ENCODE results near the gene TBCD.

The TBCD gene

DNA sequence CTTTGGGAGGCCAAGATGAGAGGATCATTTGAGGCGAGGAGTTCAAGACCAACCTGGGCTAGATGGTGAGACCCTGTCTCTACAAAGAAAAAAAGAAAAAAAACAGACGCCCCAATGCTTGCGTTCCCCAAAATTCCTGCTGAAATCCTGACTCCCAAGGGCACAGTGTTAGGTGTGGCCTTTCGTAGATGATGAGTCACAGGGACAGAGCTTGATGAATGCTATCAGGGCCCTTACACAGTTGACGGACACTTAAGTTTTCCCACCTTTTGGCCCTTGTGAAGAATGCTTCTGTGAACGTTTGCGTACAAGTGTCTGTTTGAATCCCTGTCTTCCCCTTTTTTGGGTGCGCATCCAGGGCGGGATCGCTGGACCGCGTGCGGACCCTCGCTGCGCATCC is 104.5 kb downstream of the TBCD start:
- no peak for DNase-seq (ENCODE audit: extremely low read depth, low read depth)
- TF ChIP-seq, protein P1, sequence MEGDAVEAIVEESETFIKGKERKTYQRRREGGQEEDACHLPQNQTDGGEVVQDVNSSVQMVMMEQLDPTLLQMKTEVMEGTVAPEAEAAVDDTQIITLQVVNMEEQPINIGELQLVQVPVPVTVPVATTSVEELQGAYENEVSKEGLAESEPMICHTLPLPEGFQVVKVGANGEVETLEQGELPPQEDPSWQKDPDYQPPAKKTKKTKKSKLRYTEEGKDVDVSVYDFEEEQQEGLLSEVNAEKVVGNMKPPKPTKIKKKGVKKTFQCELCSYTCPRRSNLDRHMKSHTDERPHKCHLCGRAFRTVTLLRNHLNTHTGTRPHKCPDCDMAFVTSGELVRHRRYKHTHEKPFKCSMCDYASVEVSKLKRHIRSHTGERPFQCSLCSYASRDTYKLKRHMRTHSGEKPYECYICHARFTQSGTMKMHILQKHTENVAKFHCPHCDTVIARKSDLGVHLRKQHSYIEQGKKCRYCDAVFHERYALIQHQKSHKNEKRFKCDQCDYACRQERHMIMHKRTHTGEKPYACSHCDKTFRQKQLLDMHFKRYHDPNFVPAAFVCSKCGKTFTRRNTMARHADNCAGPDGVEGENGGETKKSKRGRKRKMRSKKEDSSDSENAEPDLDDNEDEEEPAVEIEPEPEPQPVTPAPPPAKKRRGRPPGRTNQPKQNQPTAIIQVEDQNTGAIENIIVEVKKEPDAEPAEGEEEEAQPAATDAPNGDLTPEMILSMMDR (IDR thresholded peaks at IDR 0.05; ENCODE audit: low read depth, low read length) = no peak

DNA sequence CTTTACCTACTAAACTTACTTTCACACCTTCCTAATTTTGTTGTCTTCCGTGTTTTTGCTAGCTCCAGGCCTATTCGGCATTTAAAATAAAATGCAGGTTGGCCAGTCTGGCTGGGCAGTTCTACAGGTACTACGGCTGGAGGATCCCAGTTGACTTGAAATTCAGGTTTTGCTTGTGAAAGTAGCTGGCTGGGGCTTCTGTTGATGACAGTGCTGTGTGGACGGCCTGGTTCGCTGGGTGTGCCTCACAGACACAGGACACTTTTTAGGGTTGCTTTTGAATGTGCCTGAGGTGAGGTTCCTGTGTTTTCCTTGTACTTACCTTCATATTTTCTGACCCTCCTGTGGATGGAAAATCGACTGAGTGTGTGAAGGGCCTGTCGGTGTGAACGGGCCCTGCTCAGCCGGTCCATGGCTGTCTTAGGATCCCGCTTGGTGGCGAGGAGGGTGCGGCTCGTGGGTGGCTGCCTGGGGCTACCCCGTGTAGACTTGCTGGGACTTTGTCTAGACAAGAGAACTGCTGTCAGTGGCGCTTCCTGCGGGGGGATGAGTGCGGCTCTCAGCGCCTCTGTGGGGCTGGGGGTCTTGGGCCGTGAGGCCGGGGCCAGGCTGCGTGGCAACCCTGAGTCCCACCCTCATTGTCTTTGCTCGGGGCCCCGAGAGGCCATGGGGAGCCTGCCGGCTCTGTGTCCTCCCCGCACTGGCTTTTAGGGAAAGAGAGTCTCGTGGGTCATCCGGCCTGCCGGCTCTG is 106.7 kb downstream of the TBCD start:
- no peak for DNase-seq (ENCODE audit: extremely low read depth, low read depth)
- TF ChIP-seq, protein P1 (IDR thresholded peaks at IDR 0.05; ENCODE audit: low read depth, low read length) = no peak

DNA sequence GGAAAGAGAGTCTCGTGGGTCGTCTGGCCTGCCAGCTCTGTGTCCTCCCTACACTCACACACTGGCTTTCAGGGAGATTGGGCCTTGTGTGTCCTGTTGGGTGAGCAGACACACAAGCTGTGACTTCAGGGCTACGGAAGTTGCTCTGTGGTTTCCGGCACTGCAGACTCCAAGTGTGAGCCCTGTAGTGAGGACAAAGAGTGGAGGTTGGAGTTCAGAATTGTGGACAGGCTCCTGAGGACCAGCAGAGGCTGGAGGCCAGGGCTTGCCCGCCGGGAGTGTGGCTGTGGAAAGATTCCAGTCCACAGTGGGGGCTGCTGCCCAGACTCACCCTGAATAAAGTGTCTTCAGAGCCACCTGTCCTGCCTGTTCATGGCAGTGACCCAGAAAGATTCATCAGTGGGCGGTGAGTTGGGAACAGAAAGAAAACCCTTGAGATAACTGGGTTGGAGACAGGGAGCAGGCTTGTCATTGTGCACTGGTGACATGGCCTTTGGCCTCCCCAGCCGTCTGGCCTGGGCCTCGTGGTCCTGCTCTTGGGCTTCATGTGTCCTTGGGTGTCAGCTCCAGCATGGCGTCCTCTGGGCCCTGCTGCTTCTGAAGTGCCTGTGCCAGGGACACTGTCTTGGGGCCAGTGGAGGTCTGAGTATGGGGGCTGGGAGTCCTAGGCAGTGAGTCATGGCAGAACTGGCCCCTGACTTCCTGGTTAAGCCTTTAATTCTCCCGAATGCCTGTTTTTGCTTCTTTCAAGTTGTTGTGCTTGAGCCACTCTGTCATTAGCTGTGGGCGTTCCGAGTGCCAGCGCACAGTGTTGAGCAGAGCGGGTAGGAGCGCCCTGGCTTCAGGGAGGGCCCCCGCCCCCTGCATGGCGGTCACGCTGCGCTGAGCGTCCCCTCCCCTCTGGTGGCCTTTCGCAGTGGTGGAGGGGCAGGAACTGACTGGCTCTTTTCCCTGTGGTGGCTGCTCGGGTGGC is 107.9 kb downstream of the TBCD start:
- TF ChIP-seq, protein P1 (IDR thresholded peaks at IDR 0.05; ENCODE audit: low read depth, low read length) = no peak
- no peak for DNase-seq (ENCODE audit: extremely low read depth, low read depth)

DNA sequence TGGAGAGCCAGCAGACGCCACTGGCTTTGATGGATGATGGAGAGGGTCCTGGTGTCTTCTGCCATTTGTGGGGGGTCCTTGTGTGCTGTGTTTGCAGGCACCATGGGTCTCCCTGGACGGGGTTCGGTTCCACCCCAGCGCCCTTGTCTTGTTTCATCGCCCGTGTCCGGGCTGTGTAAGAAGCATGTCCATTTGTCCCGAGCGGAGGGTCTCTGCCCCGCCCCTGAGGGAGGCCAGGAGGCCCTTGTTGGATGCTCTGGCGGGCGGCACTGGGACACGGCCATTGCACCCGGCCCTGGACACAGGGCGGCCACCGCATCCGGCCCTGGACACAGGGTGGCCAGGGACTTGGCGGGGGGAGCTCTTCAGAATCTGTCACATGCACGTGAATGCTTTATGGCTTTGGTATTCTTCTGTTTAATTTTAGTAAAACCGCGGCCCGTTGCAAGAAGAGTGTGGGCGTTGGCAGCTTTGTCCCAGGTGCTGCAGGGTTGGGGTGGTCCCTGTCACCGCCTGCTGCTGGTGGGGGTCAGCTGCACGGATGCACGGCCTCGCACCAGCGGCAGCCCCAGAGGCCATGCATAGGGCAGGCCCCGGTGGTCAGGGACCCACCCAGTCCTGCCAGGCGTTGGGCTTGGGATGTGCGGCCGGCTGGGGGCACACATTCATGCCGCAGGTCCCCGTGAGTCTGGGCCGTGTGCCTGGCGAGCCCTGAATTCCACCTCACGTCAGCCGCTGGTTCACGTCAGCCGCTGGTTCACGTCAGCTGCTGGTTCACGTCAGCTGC is 108.9 kb downstream of the TBCD start:
- DNase-seq (ENCODE audit: extremely low read depth, low read depth) = no peak
- TF ChIP-seq, protein P1 (IDR thresholded peaks at IDR 0.05; ENCODE audit: low read depth, low read length) = no peak

DNA sequence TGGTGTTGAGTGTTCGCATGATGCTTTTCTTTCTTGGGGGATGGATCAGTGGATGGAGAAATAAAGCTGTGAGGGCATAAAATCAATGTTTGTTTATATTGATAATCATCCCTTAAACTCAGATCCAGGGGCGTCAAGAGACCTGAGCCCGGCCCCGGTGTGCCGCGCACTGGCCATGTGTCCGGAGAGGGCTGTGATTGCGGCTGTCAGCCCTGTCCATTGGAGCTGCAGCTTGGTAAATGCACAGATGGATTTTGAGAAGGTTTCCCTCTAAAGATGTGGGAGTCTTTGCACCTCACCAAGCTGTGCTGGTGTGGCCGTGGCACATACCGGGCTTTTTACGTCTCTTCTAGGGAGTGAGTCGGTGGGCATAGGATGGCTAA is 109.5 kb downstream of the TBCD start:
- DNase-seq (ENCODE audit: extremely low read depth, low read depth) = no peak
- TF ChIP-seq, protein P1 (IDR thresholded peaks at IDR 0.05; ENCODE audit: low read depth, low read length) = no peak

DNA sequence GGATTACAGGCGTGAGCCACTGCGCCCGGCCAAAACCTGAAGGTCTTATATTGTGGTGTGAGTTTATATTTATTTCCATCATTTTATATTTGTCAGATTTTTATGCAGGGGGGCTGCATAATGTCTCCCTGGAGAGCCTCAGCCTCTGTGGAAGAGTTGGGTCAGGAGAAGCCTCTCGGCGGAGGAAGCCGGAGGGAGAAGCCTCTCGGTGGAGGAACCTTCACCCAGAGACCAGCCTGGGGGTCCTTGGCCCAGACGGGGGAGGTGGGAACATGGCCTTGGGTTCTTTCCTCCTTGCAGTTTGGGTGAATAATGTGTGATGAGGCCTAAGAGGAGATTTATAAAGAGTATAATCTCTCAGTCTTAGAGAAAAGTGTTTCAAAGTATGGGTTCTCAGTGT is 110.3 kb downstream of the TBCD start:
- DNase-seq (ENCODE audit: extremely low read depth, low read depth) = no peak
- TF ChIP-seq, protein P1 (IDR thresholded peaks at IDR 0.05; ENCODE audit: low read depth, low read length) = no peak

Measured in AG09319 (cell line).